SK-N-SH (cell line): ENCODE results near the gene CCDC106. TPM values are rescaled to one million over a fixed set of nuclear protein-coding genes. Genes with fewer than 3 reads are reported as not detected.

Experiments
- CTCF ChIA-PET: fragments of 300-600, 350-600 bp; formaldehyde crosslinking; extraction: SDS; loops from one replicate; lab custom pipeline; 2021; lab: Yijun Ruan, JAX
- POLR2A ChIA-PET: fragments of 350-600 bp; sonication (Branson Sonifier 250); formaldehyde crosslinking; extraction: SDS; loops from one replicate; lab custom pipeline; 2020; ENCODE audit warnings: antibody characterized with exemption, inconsistent platforms; lab: Yijun Ruan, JAX
- DNase-seq: peaks from one replicate; pipeline ENCODE4 v3.0.0; 2012
- H2AFZ ChIP-seq: fragments of 200-600 bp; sonication (generic); 2 replicates; pipeline ENCODE4 v1.8.1; 2016; ENCODE audit warnings: antibody characterized with exemption, mild to moderate bottlenecking, low read depth
- H3F3A ChIP-seq: fragments of 200-600 bp; sonication (generic); replicated peaks from 2 replicates; pipeline ENCODE3; 2016; ENCODE audit warnings: antibody characterized with exemption, mild to moderate bottlenecking; ENCODE audit not compliant: insufficient read depth
- H3K27ac ChIP-seq, 2 experiments: fragments of 200-500 bp in 1 of 2; fragments of 200-600 bp in 1 of 2; sonication (Bioruptor generic) in 1 of 2; sonication (generic), shearing (Covaris generic) in 1 of 2; 2 replicates each; pipeline versions ENCODE4 v1.5.1 to v1.6.1; 2014 to 2016; ENCODE audit warnings: low read depth in 2 of 2, inconsistent platforms in 1 of 2, low read length in 1 of 2, mild to moderate bottlenecking in 1 of 2, mixed read lengths in 1 of 2
- H3K27me3 ChIP-seq: fragments of 200-600 bp; sonication (generic), shearing (Covaris generic); 2 replicates; pipeline ENCODE4 v1.6.1; 2016; ENCODE audit warnings: mixed run types; ENCODE audit not compliant: insufficient read depth
- H3K36me3 ChIP-seq, 2 experiments: fragments of 200-500 bp in 1 of 2; fragments of 200-600 bp in 1 of 2; sonication (Bioruptor generic) in 1 of 2; sonication (generic) in 1 of 2; replicated peaks in 1 of 2; 2 replicates each; pipeline versions ENCODE3 to v1.5.1; 2014 to 2016; ENCODE audit warnings: low read length in 1 of 2, mild to moderate bottlenecking in 1 of 2; ENCODE audit not compliant: insufficient read depth in 2 of 2, control insufficient read depth in 1 of 2
- H3K4me1 ChIP-seq, 2 experiments: fragments of 200-500 bp in 1 of 2; fragments of 200-600 bp in 1 of 2; sonication (Bioruptor generic) in 1 of 2; sonication (generic), shearing (Covaris generic) in 1 of 2; 2 replicates each; pipeline versions ENCODE4 v1.5.1 to v1.6.1; 2014 to 2016; ENCODE audit warnings: low read depth in 1 of 2, low read length in 1 of 2, mixed run types in 1 of 2; ENCODE audit not compliant: insufficient read depth in 2 of 2, control insufficient read depth in 1 of 2
- H3K4me2 ChIP-seq: fragments of 200-600 bp; sonication (generic), shearing (Covaris generic); 2 replicates; pipeline ENCODE4 v1.6.1; 2017; ENCODE audit warnings: mixed run types
- H3K4me3 ChIP-seq, 2 experiments: fragments of 200-500 bp in 1 of 2; fragments of 200-600 bp in 1 of 2; sonication (Bioruptor generic) in 1 of 2; sonication (generic), shearing (Covaris generic) in 1 of 2; 2 replicates each; pipeline versions ENCODE4 v1.5.1 to v1.8.1; 2014 to 2016; ENCODE audit warnings: low read depth in 2 of 2, inconsistent platforms in 1 of 2, low read length in 1 of 2, mild to moderate bottlenecking in 1 of 2, mixed read lengths in 1 of 2, moderate library complexity in 1 of 2
- H3K79me2 ChIP-seq: fragments of 200-600 bp; sonication (generic); 2 replicates; pipeline ENCODE4 v1.8.1; 2017; ENCODE audit warnings: mild to moderate bottlenecking; ENCODE audit not compliant: insufficient read depth
- H3K9ac ChIP-seq: fragments of 200-600 bp; sonication (generic); 2 replicates; pipeline ENCODE4 v1.6.1; 2017; ENCODE audit warnings: mixed run types
- H3K9me2 ChIP-seq: fragments of 200-600 bp; sonication (generic); 2 replicates; pipeline ENCODE4 v1.6.1; 2017; ENCODE audit warnings: mixed run types
- H3K9me3 ChIP-seq: fragments of 200-600 bp; sonication (generic); 2 replicates; pipeline ENCODE4 v1.6.1; 2017; ENCODE audit warnings: mixed run types, mild to moderate bottlenecking, moderate library complexity
- H4K20me1 ChIP-seq: fragments of 200-600 bp; sonication (generic); 2 replicates; pipeline ENCODE4 v1.6.1; 2017; ENCODE audit warnings: mild to moderate bottlenecking, mixed run types; ENCODE audit not compliant: insufficient read depth
- ELF1 ChIP-seq: IDR thresholded peaks from 2 replicates; pipeline ENCODE4 v1.4.0; 2012
- EP300 ChIP-seq, 2 experiments: IDR thresholded peaks; 2 replicates each; pipeline versions ENCODE4 v1.4.0 to v1.6.1; 2012; ENCODE audit warnings: borderline replicate concordance in 1 of 2, low read depth in 1 of 2, low read length in 1 of 2
- EZH2phosphoT487 ChIP-seq: fragments of 200-600 bp; sonication (generic); IDR thresholded peaks from 2 replicates; pipeline ENCODE4 v1.6.1; 2017; ENCODE audit warnings: low read depth, mixed run types, mild to moderate bottlenecking, antibody characterized with exemption, moderate library complexity, borderline replicate concordance
- FOXJ3 ChIP-seq: sonication (generic); formaldehyde crosslinking; IDR thresholded peaks from 2 replicates; pipeline ENCODE4 v1.5.1; 2020; ENCODE audit warnings: mild to moderate bottlenecking, missing genetic modification reagents
- FOXM1 ChIP-seq: IDR thresholded peaks from 2 replicates; pipeline ENCODE4 v1.4.0; 2012; ENCODE audit warnings: low read depth, mild to moderate bottlenecking
- GABPA ChIP-seq: IDR thresholded peaks from 2 replicates; pipeline ENCODE4 v1.4.0; 2012; ENCODE audit warnings: low read depth, mild to moderate bottlenecking
- GATA2 ChIP-seq: sonication (generic); formaldehyde crosslinking; IDR thresholded peaks from 2 replicates; pipeline ENCODE4 v1.5.0; 2020; ENCODE audit warnings: mild to moderate bottlenecking, missing genetic modification reagents
- MEF2A ChIP-seq: IDR thresholded peaks from 2 replicates; pipeline ENCODE4 v1.4.0; 2012; ENCODE audit warnings: low read depth, borderline replicate concordance
- NFIC ChIP-seq: IDR thresholded peaks from 2 replicates; pipeline ENCODE4 v1.4.0; 2012; ENCODE audit warnings: borderline replicate concordance
- RFX5 ChIP-seq: IDR thresholded peaks from 2 replicates; pipeline ENCODE4 v1.6.1; 2012; ENCODE audit warnings: mild to moderate bottlenecking, improper control_type of control experiment, low read length
- RXRA ChIP-seq: IDR thresholded peaks from 2 replicates; pipeline ENCODE4 v1.4.0; 2012; ENCODE audit warnings: low read depth, mild to moderate bottlenecking, borderline replicate concordance
- SMC3 ChIP-seq: IDR thresholded peaks from 2 replicates; pipeline ENCODE4 v1.6.1; 2012; ENCODE audit warnings: low read depth, low read length, improper control_type of control experiment
- WGBS: methylation state at CpG from one replicate; pipeline ENCODE4 v1.1.6; 2017; ENCODE audit warnings: low lambda C conversion rate; 5-methylcytosine and 5-hydroxymethylcytosine counted together
- polyA plus RNA-seq, 3 experiments: library from polyadenylated mRNA; depleted of rRNA; stranded (reverse); fragments of >200 nt; gene quantifications; 2 replicates each; pipeline ENCODE4 v1.2.3, GENCODE V29; 2012
- TF ChIP-seq, protein P1 (sequence below): IDR thresholded peaks from 2 replicates; pipeline ENCODE4 v1.6.1; 2012; ENCODE audit warnings: mild to moderate bottlenecking, low read depth, low read length, moderate library complexity
- TF ChIP-seq, protein P2 (sequence below): IDR thresholded peaks from 2 replicates; pipeline ENCODE4; 2012
- TF ChIP-seq, protein P3 (sequence below): fragments of 200-600 bp; sonication (generic); IDR thresholded peaks from 2 replicates; pipeline ENCODE4 v1.6.1; 2017; ENCODE audit warnings: antibody characterized with exemption, mild to moderate bottlenecking, moderate library complexity
- TF ChIP-seq, protein P4 (sequence below): IDR thresholded peaks from 2 replicates; pipeline ENCODE4 v1.4.0; 2012; ENCODE audit warnings: low read depth

CCDC106 gene
- polyA plus RNA-seq, 1 of the 3 experiments (the other 2 are of a cell fraction) = 27.1 TPM

DNA sequence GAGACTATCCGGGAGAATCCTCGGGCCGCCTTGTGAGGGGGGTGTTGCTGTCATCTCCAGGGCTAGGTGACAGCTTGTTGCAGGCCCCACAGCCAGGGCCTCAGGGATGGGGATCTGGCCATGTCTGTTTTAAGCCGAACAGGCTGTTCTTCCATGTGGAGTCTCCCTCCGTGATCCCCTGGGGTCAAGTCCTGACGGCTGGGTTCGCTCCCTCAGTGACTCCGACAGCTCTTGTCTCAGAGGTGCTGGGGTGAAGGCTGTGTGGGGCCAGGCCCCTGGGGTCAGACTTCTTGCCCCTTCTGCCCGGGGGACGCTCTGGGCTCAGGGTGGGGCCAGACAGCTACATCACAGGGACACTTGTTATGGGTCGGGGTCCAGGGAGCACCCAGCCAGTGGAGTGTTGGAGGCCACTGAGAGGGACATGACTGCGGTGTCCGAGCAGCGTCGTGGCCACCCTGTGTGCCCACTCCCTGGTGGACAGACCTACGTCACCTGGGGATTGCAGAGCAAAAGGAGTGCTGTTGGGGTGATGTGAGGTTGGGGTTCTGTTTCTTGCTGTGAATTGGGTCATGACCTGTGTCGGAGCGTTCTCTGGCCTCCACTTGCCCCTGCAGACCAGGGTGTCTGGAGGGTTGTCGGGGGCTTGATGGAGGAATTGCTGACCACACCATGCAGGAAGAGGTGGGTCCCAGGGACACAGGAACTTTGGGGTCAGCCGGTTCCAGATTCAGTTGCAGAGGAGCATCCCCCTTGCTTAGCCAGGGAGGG, 48.5 kb downstream of the CCDC106 start (continued):
- TF ChIP-seq, protein P1, sequence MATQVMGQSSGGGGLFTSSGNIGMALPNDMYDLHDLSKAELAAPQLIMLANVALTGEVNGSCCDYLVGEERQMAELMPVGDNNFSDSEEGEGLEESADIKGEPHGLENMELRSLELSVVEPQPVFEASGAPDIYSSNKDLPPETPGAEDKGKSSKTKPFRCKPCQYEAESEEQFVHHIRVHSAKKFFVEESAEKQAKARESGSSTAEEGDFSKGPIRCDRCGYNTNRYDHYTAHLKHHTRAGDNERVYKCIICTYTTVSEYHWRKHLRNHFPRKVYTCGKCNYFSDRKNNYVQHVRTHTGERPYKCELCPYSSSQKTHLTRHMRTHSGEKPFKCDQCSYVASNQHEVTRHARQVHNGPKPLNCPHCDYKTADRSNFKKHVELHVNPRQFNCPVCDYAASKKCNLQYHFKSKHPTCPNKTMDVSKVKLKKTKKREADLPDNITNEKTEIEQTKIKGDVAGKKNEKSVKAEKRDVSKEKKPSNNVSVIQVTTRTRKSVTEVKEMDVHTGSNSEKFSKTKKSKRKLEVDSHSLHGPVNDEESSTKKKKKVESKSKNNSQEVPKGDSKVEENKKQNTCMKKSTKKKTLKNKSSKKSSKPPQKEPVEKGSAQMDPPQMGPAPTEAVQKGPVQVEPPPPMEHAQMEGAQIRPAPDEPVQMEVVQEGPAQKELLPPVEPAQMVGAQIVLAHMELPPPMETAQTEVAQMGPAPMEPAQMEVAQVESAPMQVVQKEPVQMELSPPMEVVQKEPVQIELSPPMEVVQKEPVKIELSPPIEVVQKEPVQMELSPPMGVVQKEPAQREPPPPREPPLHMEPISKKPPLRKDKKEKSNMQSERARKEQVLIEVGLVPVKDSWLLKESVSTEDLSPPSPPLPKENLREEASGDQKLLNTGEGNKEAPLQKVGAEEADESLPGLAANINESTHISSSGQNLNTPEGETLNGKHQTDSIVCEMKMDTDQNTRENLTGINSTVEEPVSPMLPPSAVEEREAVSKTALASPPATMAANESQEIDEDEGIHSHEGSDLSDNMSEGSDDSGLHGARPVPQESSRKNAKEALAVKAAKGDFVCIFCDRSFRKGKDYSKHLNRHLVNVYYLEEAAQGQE = no peak
- TF ChIP-seq RXRA (no peak), GATA2 (CRISPR knock-in tag) (no peak), FOXJ3 (CRISPR knock-in tag) (no peak), MEF2A (no peak)

- Histone ChIP-seq H3K9me2 (no peaks in the 10 kb centered on the region), H4K20me1 (no peaks in the 10 kb centered on the region), H3K36me3 (peaks cover 0 to 57% of the 10 kb centered on the region in 2 experiments), H2AFZ (no peak overlapping the region), H3K4me3 (no peak overlapping the region), H3F3A (no peaks in the 10 kb centered on the region), H3K27me3 (no peaks in the 10 kb centered on the region), H3K79me2 (no peaks in the 10 kb centered on the region), H3K4me1 (no peaks in the 10 kb centered on the region; a peak in 1 of 4 replicates), H3K9me3 (no peaks in the 10 kb centered on the region), H3K4me2 (no peak overlapping the region), H3K9ac (no peak overlapping the region), H3K27ac (no peak overlapping the region)
- no peak for DNase-seq
- ChIA-PET CTCF (no interaction called here), POLR2A (no interaction called here)
- WGBS = 93% methylated on average over 5 of the region's 12 CpGs
- TF ChIP-seq, protein P1 = no peak
- TF ChIP-seq MEF2A (no peak), EP300 (IDR thresholded peaks at IDR 0.05; ENCODE audit: borderline replicate concordance in 1 of 2, low read depth in 1 of 2, low read length in 1 of 2) (no peak), SMC3 (no peak), NFIC (no peak), GABPA (no peak), ELF1 (no peak), EZH2phosphoT487 (no peak), GATA2 (CRISPR knock-in tag) (no peak), FOXM1 (no peak), RFX5 (no peak)
- TF ChIP-seq, protein P2, sequence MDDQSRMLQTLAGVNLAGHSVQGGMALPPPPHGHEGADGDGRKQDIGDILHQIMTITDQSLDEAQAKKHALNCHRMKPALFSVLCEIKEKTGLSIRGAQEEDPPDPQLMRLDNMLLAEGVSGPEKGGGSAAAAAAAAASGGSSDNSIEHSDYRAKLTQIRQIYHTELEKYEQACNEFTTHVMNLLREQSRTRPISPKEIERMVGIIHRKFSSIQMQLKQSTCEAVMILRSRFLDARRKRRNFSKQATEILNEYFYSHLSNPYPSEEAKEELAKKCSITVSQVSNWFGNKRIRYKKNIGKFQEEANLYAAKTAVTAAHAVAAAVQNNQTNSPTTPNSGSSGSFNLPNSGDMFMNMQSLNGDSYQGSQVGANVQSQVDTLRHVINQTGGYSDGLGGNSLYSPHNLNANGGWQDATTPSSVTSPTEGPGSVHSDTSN = no peak
- TF ChIP-seq, protein P3, sequence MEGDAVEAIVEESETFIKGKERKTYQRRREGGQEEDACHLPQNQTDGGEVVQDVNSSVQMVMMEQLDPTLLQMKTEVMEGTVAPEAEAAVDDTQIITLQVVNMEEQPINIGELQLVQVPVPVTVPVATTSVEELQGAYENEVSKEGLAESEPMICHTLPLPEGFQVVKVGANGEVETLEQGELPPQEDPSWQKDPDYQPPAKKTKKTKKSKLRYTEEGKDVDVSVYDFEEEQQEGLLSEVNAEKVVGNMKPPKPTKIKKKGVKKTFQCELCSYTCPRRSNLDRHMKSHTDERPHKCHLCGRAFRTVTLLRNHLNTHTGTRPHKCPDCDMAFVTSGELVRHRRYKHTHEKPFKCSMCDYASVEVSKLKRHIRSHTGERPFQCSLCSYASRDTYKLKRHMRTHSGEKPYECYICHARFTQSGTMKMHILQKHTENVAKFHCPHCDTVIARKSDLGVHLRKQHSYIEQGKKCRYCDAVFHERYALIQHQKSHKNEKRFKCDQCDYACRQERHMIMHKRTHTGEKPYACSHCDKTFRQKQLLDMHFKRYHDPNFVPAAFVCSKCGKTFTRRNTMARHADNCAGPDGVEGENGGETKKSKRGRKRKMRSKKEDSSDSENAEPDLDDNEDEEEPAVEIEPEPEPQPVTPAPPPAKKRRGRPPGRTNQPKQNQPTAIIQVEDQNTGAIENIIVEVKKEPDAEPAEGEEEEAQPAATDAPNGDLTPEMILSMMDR = no peak
- TF ChIP-seq, protein P4, sequence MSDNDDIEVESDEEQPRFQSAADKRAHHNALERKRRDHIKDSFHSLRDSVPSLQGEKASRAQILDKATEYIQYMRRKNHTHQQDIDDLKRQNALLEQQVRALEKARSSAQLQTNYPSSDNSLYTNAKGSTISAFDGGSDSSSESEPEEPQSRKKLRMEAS = no peak
Measured at GRCh38 chr19:55697069-55697440, 49.0 kb downstream of the CCDC106 start.
